ENCODE measurements around the gene NAALADL2. TPM values are rescaled to one million over a fixed set of nuclear protein-coding genes. Genes with fewer than 3 reads are reported as not detected.

The NAALADL2 gene
- total and polyA plus RNA-seq, 4 donors = 0.28 to 4.6 (median 3.1) TPM

DNA sequence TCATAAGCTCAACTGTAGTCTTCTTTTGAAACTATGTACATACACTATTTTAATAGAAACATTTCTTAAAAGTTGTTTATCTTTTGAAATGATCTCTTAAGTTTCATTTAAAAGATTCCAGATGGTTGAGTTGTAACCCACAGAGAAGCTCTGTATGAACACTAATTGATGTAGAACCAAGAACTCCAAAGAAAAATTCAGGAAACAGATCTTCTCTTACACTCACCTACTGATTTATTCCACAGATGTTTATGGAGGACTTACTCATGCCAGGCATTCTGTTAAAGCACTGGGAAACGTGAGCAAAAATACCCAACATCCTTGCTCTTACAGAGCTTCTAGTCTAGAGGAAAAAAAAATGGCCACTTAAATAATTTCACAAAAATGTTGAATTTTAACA, 551.1 kb downstream of the NAALADL2 start:
- 81% methylated on average over 1 of the region's 1 CpG for WGBS
- Histone ChIP-seq H3K27me3 (ENCODE audit: control insufficient read depth in 4 of 4, insufficient read depth in 4 of 4, low read length in 3 of 4) (no peaks in the 10 kb centered on the region), H3K4me1 (ENCODE audit: control insufficient read depth in 4 of 4, insufficient read depth in 4 of 4, low read length in 3 of 4) (no peaks in the 10 kb centered on the region), H3K27ac (ENCODE audit: low read depth in 1 of 2, low read length in 2 of 2) (no peak overlapping the region), H3K9ac (ENCODE audit: low read depth in 1 of 2, low read length in 2 of 2) (no peak overlapping the region), H3K9me3 (ENCODE audit: control insufficient read depth in 4 of 4, low read length in 3 of 4) (no peaks in the 10 kb centered on the region), H3K4me3 (ENCODE audit: low read depth in 1 of 3, low read length in 3 of 3) (no peak overlapping the region), H3K36me3 (ENCODE audit: control insufficient read depth in 4 of 4, insufficient read depth in 3 of 4, low read depth in 1 of 4, low read length in 3 of 4) (no peaks in the 10 kb centered on the region)
- TF ChIP-seq TAF1 (conservative IDR thresholded peaks at IDR 0.05) = no peak
- no peak for TF ChIP-seq SP1 (IDR thresholded peaks at IDR 0.05)
- no peak for TF ChIP-seq NR2F2 (IDR thresholded peaks at IDR 0.05)
- no peak for TF ChIP-seq JUND (IDR thresholded peaks at IDR 0.05)
- TF ChIP-seq, protein P1, sequence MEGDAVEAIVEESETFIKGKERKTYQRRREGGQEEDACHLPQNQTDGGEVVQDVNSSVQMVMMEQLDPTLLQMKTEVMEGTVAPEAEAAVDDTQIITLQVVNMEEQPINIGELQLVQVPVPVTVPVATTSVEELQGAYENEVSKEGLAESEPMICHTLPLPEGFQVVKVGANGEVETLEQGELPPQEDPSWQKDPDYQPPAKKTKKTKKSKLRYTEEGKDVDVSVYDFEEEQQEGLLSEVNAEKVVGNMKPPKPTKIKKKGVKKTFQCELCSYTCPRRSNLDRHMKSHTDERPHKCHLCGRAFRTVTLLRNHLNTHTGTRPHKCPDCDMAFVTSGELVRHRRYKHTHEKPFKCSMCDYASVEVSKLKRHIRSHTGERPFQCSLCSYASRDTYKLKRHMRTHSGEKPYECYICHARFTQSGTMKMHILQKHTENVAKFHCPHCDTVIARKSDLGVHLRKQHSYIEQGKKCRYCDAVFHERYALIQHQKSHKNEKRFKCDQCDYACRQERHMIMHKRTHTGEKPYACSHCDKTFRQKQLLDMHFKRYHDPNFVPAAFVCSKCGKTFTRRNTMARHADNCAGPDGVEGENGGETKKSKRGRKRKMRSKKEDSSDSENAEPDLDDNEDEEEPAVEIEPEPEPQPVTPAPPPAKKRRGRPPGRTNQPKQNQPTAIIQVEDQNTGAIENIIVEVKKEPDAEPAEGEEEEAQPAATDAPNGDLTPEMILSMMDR (IDR thresholded peaks at IDR 0.05; ENCODE audit: low read depth, low read length, missing input control) = no peak
- DNase-seq (ENCODE audit: low spot score) = no peak

DNA sequence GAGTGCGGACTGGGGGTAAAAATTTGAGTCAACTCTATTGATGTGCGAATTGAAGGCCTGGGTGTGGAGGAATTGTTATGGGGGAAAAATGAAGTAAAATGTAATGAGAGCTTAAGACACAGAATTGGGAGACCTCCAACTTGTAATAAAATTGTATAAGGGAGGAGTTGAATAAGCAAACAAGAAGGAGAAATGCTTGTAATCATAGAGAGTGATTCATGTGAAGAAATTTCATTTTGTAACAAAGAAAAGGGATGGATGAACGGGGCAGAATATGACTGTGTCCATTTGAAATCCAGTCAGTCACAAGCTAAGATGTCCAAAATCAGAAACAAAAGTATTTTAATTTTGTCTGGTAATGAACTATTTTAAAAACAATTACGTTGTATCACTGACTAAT, 552.3 kb downstream of the NAALADL2 start:
- DNase-seq (ENCODE audit: low spot score) = no peak
- Histone ChIP-seq H3K9me3 (ENCODE audit: control insufficient read depth in 4 of 4, low read length in 3 of 4) (no peaks in the 10 kb centered on the region), H3K9ac (ENCODE audit: low read depth in 1 of 2, low read length in 2 of 2) (no peak overlapping the region), H3K4me3 (ENCODE audit: low read depth in 1 of 3, low read length in 3 of 3) (no peak overlapping the region), H3K4me1 (ENCODE audit: control insufficient read depth in 4 of 4, insufficient read depth in 4 of 4, low read length in 3 of 4) (no peaks in the 10 kb centered on the region), H3K27ac (ENCODE audit: low read depth in 1 of 2, low read length in 2 of 2) (no peak overlapping the region), H3K36me3 (ENCODE audit: control insufficient read depth in 4 of 4, insufficient read depth in 3 of 4, low read depth in 1 of 4, low read length in 3 of 4) (no peaks in the 10 kb centered on the region), H3K27me3 (ENCODE audit: control insufficient read depth in 4 of 4, insufficient read depth in 4 of 4, low read length in 3 of 4) (no peaks in the 10 kb centered on the region)
- TF ChIP-seq RAD21 (IDR thresholded peaks at IDR 0.05) = no peak
- no peak for TF ChIP-seq JUND (IDR thresholded peaks at IDR 0.05)
- TF ChIP-seq SP1 (IDR thresholded peaks at IDR 0.05) = no peak
- TF ChIP-seq, protein P1 (IDR thresholded peaks at IDR 0.05; ENCODE audit: low read depth, low read length, missing input control) = no peak
- TF ChIP-seq FOXA1 (IDR thresholded peaks at IDR 0.05) = no peak
- TF ChIP-seq FOXA2 (IDR thresholded peaks at IDR 0.05) = no peak
- TF ChIP-seq HNF4A (conservative IDR thresholded peaks at IDR 0.05) = no peak
- TF ChIP-seq, protein P2, sequence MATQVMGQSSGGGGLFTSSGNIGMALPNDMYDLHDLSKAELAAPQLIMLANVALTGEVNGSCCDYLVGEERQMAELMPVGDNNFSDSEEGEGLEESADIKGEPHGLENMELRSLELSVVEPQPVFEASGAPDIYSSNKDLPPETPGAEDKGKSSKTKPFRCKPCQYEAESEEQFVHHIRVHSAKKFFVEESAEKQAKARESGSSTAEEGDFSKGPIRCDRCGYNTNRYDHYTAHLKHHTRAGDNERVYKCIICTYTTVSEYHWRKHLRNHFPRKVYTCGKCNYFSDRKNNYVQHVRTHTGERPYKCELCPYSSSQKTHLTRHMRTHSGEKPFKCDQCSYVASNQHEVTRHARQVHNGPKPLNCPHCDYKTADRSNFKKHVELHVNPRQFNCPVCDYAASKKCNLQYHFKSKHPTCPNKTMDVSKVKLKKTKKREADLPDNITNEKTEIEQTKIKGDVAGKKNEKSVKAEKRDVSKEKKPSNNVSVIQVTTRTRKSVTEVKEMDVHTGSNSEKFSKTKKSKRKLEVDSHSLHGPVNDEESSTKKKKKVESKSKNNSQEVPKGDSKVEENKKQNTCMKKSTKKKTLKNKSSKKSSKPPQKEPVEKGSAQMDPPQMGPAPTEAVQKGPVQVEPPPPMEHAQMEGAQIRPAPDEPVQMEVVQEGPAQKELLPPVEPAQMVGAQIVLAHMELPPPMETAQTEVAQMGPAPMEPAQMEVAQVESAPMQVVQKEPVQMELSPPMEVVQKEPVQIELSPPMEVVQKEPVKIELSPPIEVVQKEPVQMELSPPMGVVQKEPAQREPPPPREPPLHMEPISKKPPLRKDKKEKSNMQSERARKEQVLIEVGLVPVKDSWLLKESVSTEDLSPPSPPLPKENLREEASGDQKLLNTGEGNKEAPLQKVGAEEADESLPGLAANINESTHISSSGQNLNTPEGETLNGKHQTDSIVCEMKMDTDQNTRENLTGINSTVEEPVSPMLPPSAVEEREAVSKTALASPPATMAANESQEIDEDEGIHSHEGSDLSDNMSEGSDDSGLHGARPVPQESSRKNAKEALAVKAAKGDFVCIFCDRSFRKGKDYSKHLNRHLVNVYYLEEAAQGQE (IDR thresholded peaks at IDR 0.05) = no peak
- TF ChIP-seq, protein P3, sequence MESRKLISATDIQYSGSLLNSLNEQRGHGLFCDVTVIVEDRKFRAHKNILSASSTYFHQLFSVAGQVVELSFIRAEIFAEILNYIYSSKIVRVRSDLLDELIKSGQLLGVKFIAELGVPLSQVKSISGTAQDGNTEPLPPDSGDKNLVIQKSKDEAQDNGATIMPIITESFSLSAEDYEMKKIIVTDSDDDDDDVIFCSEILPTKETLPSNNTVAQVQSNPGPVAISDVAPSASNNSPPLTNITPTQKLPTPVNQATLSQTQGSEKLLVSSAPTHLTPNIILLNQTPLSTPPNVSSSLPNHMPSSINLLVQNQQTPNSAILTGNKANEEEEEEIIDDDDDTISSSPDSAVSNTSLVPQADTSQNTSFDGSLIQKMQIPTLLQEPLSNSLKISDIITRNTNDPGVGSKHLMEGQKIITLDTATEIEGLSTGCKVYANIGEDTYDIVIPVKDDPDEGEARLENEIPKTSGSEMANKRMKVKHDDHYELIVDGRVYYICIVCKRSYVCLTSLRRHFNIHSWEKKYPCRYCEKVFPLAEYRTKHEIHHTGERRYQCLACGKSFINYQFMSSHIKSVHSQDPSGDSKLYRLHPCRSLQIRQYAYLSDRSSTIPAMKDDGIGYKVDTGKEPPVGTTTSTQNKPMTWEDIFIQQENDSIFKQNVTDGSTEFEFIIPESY (IDR thresholded peaks at IDR 0.05) = no peak
- 93% methylated on average over 4 of the region's 4 CpGs for WGBS

Data from liver (tissue), 9 donors.